ENCODE results near the gene DHCR24.
"Not testable (repeated sequence)": the region's sequence is repeated elsewhere in the genome, so short reads cannot be mapped to it uniquely, and the experiment has no call there.

DHCR24 gene

GRCh38 chr1:54886724-54887664, at the start of gene DHCR24:
Gene DHCR24, minus strand, starts transcription at chr1:54887195. Its CDS starts 76 bp downstream, at chr1:54887119.
- peak; percentile 80 to 82 for DNase-seq

- DNase-seq, result no peak
Measured at GRCh38 chr1:54936791-54937190, 49.8 kb upstream of the DHCR24 start.

GRCh38 chr1:54934869-54935268, 47.9 kb upstream of the DHCR24 start:
- DNase-seq, result no peak

- not testable (repeated sequence) for DNase-seq
Measured at GRCh38 chr1:54934081-54934480, 47.1 kb upstream of the DHCR24 start.

- DNase-seq, result no peak
Measured at GRCh38 chr1:54931275-54931840, 44.4 kb upstream of the DHCR24 start.

- DNase-seq, result no peak
Measured at GRCh38 chr1:54929700-54930099, 42.7 kb upstream of the DHCR24 start.

GRCh38 chr1:54928327-54928726, 41.3 kb upstream of the DHCR24 start:
- no peak for DNase-seq

GRCh38 chr1:54927472-54928240, 40.7 kb upstream of the DHCR24 start:
- no peak for DNase-seq

GRCh38 chr1:54926970-54927369, 40.0 kb upstream of the DHCR24 start:
- no peak for DNase-seq

- no peak for DNase-seq
Measured at GRCh38 chr1:54922921-54923421, 36.0 kb upstream of the DHCR24 start.

GRCh38 chr1:54922040-54922761, 35.2 kb upstream of the DHCR24 start:
- no peak for DNase-seq

GRCh38 chr1:54919367-54920359, 32.7 kb upstream of the DHCR24 start:
- DNase-seq, result no peak

- DNase-seq, result not testable (repeated sequence)
Measured at GRCh38 chr1:54911076-54911475, 24.1 kb upstream of the DHCR24 start.

- no peak for DNase-seq
Measured at GRCh38 chr1:54906586-54906985, 19.6 kb upstream of the DHCR24 start.

GRCh38 chr1:54904476-54905048, 17.6 kb upstream of the DHCR24 start:
- no peak for DNase-seq

GRCh38 chr1:54894271-54894670, 7.3 kb upstream of the DHCR24 start:
- DNase-seq, result no peak

GRCh38 chr1:54892586-54892985, 5.6 kb upstream of the DHCR24 start:
- no peak for DNase-seq

GRCh38 chr1:54889132-54889725, 2.2 kb upstream of the DHCR24 start:
- DNase-seq, result no peak

- no peak for DNase-seq
Measured at GRCh38 chr1:54888080-54888733, 1.2 kb upstream of the DHCR24 start.

GRCh38 chr1:54887665-54888071, 673 bp upstream of the DHCR24 start:
- peak in 1 of 2 experiments; percentile 4 for DNase-seq
